Neural crest cell (in vitro differentiated cells): Measurements from ENCODE around the gene ABI1. TPM values are rescaled to one million over a fixed set of nuclear protein-coding genes. Genes with fewer than 3 reads are reported as not detected.

Source experiments
- DNase-seq: peaks from one replicate; pipeline ENCODE4 v3.0.0; 2021; ENCODE audit warnings: low read depth, mixed read lengths, low spot score
- H3K27ac Mint-ChIP-seq: one replicate; pipeline ENCODE4 v1.8.0; 2021; ENCODE audit warnings: mild to moderate bottlenecking, mixed read lengths; ENCODE audit not compliant: unreplicated experiment
- H3K27me3 Mint-ChIP-seq: 2 replicates; pipeline ENCODE4 v1.8.0; 2021; ENCODE audit warnings: low read depth, mild to moderate bottlenecking, mixed read lengths
- H3K36me3 Mint-ChIP-seq: 2 replicates; pipeline ENCODE4 v1.8.0; 2021; ENCODE audit warnings: low read depth, mild to moderate bottlenecking, mixed read lengths
- H3K4me1 Mint-ChIP-seq: 2 replicates; pipeline ENCODE4 v1.8.0; 2021; ENCODE audit warnings: mixed read lengths
- H3K4me3 Mint-ChIP-seq: one replicate; pipeline ENCODE4 v1.8.0; 2021; ENCODE audit warnings: mild to moderate bottlenecking, mixed read lengths
- H3K9me3 Mint-ChIP-seq: 2 replicates; pipeline ENCODE4 v1.8.0; 2021; ENCODE audit warnings: mixed read lengths
- CTCF ChIP-seq: fragments of 200-600 bp; sonication (generic); conservative IDR thresholded peaks from 2 replicates; pipeline ENCODE4 v1.5.0; 2021; ENCODE audit warnings: antibody characterized with exemption, mild to moderate bottlenecking
- total RNA-seq: library from RNA; stranded (reverse); gene quantifications from 2 replicates; pipeline ENCODE4 v1.2.1, GENCODE V29; 2021

The ABI1 gene
- total RNA-seq, 1 donor from 2014 or later: 27.6 TPM

- no peak for TF ChIP-seq CTCF
- H3K36me3 Mint-ChIP-seq: peaks cover 3% of the 10 kb centered on the region
- H3K4me1 Mint-ChIP-seq: peaks cover 20% of the 10 kb centered on the region
- H3K4me3 Mint-ChIP-seq: no peak overlapping the region
- H3K9me3 Mint-ChIP-seq: no peaks in the 10 kb centered on the region
- no peaks in the 10 kb centered on the region for H3K27me3 Mint-ChIP-seq
- DNase-seq: no peak
- H3K27ac Mint-ChIP-seq: no peak overlapping the region
Measured at GRCh38 chr10:26801274-26801673, 59.5 kb downstream of the ABI1 start.

- H3K4me1 Mint-ChIP-seq: peaks cover 20% of the 10 kb centered on the region
- H3K36me3 Mint-ChIP-seq: peaks cover 3% of the 10 kb centered on the region
- H3K4me3 Mint-ChIP-seq: no peak overlapping the region
- TF ChIP-seq CTCF: no peak
- H3K27ac Mint-ChIP-seq: no peak overlapping the region
- no peak for DNase-seq
- no peaks in the 10 kb centered on the region for H3K27me3 Mint-ChIP-seq
- H3K9me3 Mint-ChIP-seq: peaks cover 4% of the 10 kb centered on the region
Measured at GRCh38 chr10:26800468-26800867, 60.3 kb downstream of the ABI1 start.

GRCh38 chr10:26799342-26799741 lies 61.4 kb downstream of the ABI1 start:
- no peak overlapping the region for H3K27ac Mint-ChIP-seq
- H3K27me3 Mint-ChIP-seq: no peaks in the 10 kb centered on the region
- H3K4me1 Mint-ChIP-seq: peaks cover 15% of the 10 kb centered on the region
- H3K9me3 Mint-ChIP-seq: peaks cover 7% of the 10 kb centered on the region
- no peak overlapping the region for H3K4me3 Mint-ChIP-seq
- peaks cover 3% of the 10 kb centered on the region for H3K36me3 Mint-ChIP-seq
- DNase-seq: no peak
- TF ChIP-seq CTCF: no peak

- no peaks in the 10 kb centered on the region for H3K27me3 Mint-ChIP-seq
- H3K36me3 Mint-ChIP-seq: peaks cover 3% of the 10 kb centered on the region
- H3K9me3 Mint-ChIP-seq: peaks cover 7% of the 10 kb centered on the region
- no peak overlapping the region for H3K4me3 Mint-ChIP-seq
- H3K4me1 Mint-ChIP-seq: peaks cover 15% of the 10 kb centered on the region
- DNase-seq: no peak
- no peak overlapping the region for H3K27ac Mint-ChIP-seq
- TF ChIP-seq CTCF: no peak
Measured at GRCh38 chr10:26798298-26798697, 62.5 kb downstream of the ABI1 start.

- peaks cover 7% of the 10 kb centered on the region for H3K4me1 Mint-ChIP-seq
Measured at GRCh38 chr10:26797340-26797739, 63.4 kb downstream of the ABI1 start.

More at GRCh38 chr10:26797340-26797739, 63.4 kb downstream of the ABI1 start:
- H3K4me3 Mint-ChIP-seq: no peak overlapping the region
- H3K9me3 Mint-ChIP-seq: peaks cover 7% of the 10 kb centered on the region
- DNase-seq: no peak
- H3K27ac Mint-ChIP-seq: no peak overlapping the region
- TF ChIP-seq CTCF: no peak
- no peaks in the 10 kb centered on the region for H3K27me3 Mint-ChIP-seq
- H3K36me3 Mint-ChIP-seq: peaks cover 6% of the 10 kb centered on the region
